ENCODE measurements around the gene SLC35B2. TPM values are rescaled to one million over a fixed set of nuclear protein-coding genes. Genes with fewer than 3 reads are reported as not detected.

Gene SLC35B2
- total RNA-seq, 2 experiments from 2014 or later = 31.6 to 32.8 TPM

- Mint-ChIP-seq H3K27ac (peak overlapping the region; percentile 6), H3K36me3 (ENCODE audit: low read depth) (peaks cover 78% of the 10 kb centered on the region), H3K27me3 (ENCODE audit: low read depth) (no peaks in the 10 kb centered on the region), H3K4me1 (ENCODE audit: low read depth) (peaks cover 68% of the 10 kb centered on the region), H3K4me3 (peak overlapping the region; percentile 98), H3K9me3 (ENCODE audit: insufficient read depth) (no peaks in the 10 kb centered on the region)
- CTCF ChIA-PET = no interaction called here
- DNase-seq (no peak), ATAC-seq (no peak)
- POLR2A ChIA-PET = interaction anchor here (1.3 kb wide), 1 partner anchor 12 kb away, joined by 4 read pairs; no protein-coding TSS in a partner anchor
Observed at GRCh38 chr6:44250067-44250717, 7.1 kb downstream of the SLC35B2 start.

GRCh38 chr6:44249082-44249748 is 8.1 kb downstream of the SLC35B2 start:
- ChIA-PET CTCF (interaction anchor here (8.1 kb wide), 1 partner anchor 6 kb away, joined by 75 read pairs; the partner anchor contains the start of gene SLC35B2), POLR2A (interaction anchor here (0.8 kb wide), 1 partner anchor 13 kb away, joined by 3 read pairs; no protein-coding TSS in a partner anchor)
- Mint-ChIP-seq H3K27ac (peak overlapping the region; percentile 99), H3K4me1 (ENCODE audit: low read depth) (peaks cover 62% of the 10 kb centered on the region), H3K27me3 (ENCODE audit: low read depth) (no peaks in the 10 kb centered on the region), H3K36me3 (ENCODE audit: low read depth) (peaks cover 70% of the 10 kb centered on the region), H3K9me3 (ENCODE audit: insufficient read depth) (no peaks in the 10 kb centered on the region), H3K4me3 (peak overlapping the region; percentile 98)
- no peak for DNase-seq
- no peak for ATAC-seq

GRCh38 chr6:44248579-44248978 is 8.7 kb downstream of the SLC35B2 start:
- ATAC-seq (no peak), DNase-seq (no peak)
- Mint-ChIP-seq H3K36me3 (ENCODE audit: low read depth) (peaks cover 64% of the 10 kb centered on the region), H3K27me3 (ENCODE audit: low read depth) (no peaks in the 10 kb centered on the region), H3K9me3 (ENCODE audit: insufficient read depth) (no peaks in the 10 kb centered on the region), H3K4me1 (ENCODE audit: low read depth) (peaks cover 57% of the 10 kb centered on the region), H3K27ac (peak overlapping the region; percentile 99), H3K4me3 (peak overlapping the region; percentile 98)
- CTCF ChIA-PET = interaction anchor here (2.3 to 8.1 kb wide), 2 partner anchors 6 to 20 kb away, joined by 9 to 75 read pairs; partner anchors contain the start of gene SLC35B2
- POLR2A ChIA-PET = interaction anchor here (1.1 to 4.4 kb wide), 5 partner anchors 7 to 120 kb away, joined by 3 to 104 read pairs (median 54); partner anchors contain the start of genes NFKBIE and SLC35B2

GRCh38 chr6:44247338-44248302 is 9.7 kb downstream of the SLC35B2 start:
- no peaks in the 10 kb centered on the region for H3K27me3 Mint-ChIP-seq (ENCODE audit: low read depth)
- POLR2A ChIA-PET = interaction anchor here (0.5 to 4.4 kb wide), 26 partner anchors 8 to 1318 kb away, joined by 3 to 104 read pairs (median 4); partner anchors contain the start of genes CDC5L, CNPY3, GTPBP2 and NFKBIE

GRCh38 chr6:44246663-44247337 is 10.5 kb downstream of the SLC35B2 start, which contains the start of gene HSP90AB1:
TSS of gene HSP90AB1 (plus strand) at chr6:44247101. CDS start at chr6:44248630, 1,529 bp downstream.
- DNase-seq (peak; percentile 97), ATAC-seq (peak; percentile 80)
- Mint-ChIP-seq H3K4me3 (peak within 1 kb of the TSS; percentile 98), H3K9me3 (ENCODE audit: insufficient read depth) (no peaks in the 10 kb centered on the region), H3K36me3 (ENCODE audit: low read depth) (peaks cover 48% of the 10 kb centered on the region), H3K27me3 (ENCODE audit: low read depth) (no peaks in the 10 kb centered on the region), H3K27ac (peak within 1 kb of the TSS; percentile 99), H3K4me1 (ENCODE audit: low read depth) (peaks cover 44% of the 10 kb centered on the region)
- ChIA-PET CTCF (interaction anchor here (1.3 to 8.1 kb wide), 10 partner anchors 8 to 74 kb away, joined by 3 to 75 read pairs (median 8); partner anchors contain the start of gene SLC35B2), POLR2A (interaction anchor here (0.5 to 4.4 kb wide), 26 partner anchors 9 to 1318 kb away, joined by 3 to 104 read pairs (median 4); partner anchors contain the start of genes AARS2, CDC5L, CNPY3 and GTPBP2)

More at GRCh38 chr6:44247338-44248302, 9.7 kb downstream of the SLC35B2 start:
- peak; percentile 43 for ATAC-seq
- Mint-ChIP-seq H3K36me3 (ENCODE audit: low read depth) (peaks cover 55% of the 10 kb centered on the region), H3K4me3 (peak overlapping the region; percentile 98), H3K4me1 (ENCODE audit: low read depth) (peaks cover 49% of the 10 kb centered on the region), H3K27ac (peak overlapping the region; percentile 99), H3K9me3 (ENCODE audit: insufficient read depth) (no peaks in the 10 kb centered on the region)
- CTCF ChIA-PET = interaction anchor here (1.3 to 8.1 kb wide), 9 partner anchors 7 to 75 kb away, joined by 3 to 75 read pairs (median 8); partner anchors contain the start of gene SLC35B2
- peak; percentile 87 for DNase-seq

- Mint-ChIP-seq H3K4me1 (ENCODE audit: low read depth) (peaks cover 38% of the 10 kb centered on the region), H3K4me3 (peak overlapping the region; percentile 98), H3K36me3 (ENCODE audit: low read depth) (peaks cover 41% of the 10 kb centered on the region), H3K27me3 (ENCODE audit: low read depth) (no peaks in the 10 kb centered on the region), H3K27ac (peak overlapping the region; percentile 99), H3K9me3 (ENCODE audit: insufficient read depth) (no peaks in the 10 kb centered on the region)
- DNase-seq (peak; percentile 86), ATAC-seq (peak; percentile 38)
- POLR2A ChIA-PET = interaction anchor here (0.5 to 4.4 kb wide), 26 partner anchors 10 to 1317 kb away, joined by 3 to 104 read pairs (median 4); partner anchors contain the start of genes AARS2, CDC5L, CNPY3 and GTPBP2
- CTCF ChIA-PET = interaction anchor here (0.7 to 8.1 kb wide), 17 partner anchors 9 to 113 kb away, joined by 3 to 75 read pairs (median 5); partner anchors contain the start of genes SLC29A1 and SLC35B2
Observed at GRCh38 chr6:44245912-44246662, 11.2 kb downstream of the SLC35B2 start.

- ATAC-seq (no peak), DNase-seq (no peak)
- H3K27me3 Mint-ChIP-seq (ENCODE audit: low read depth) = no peaks in the 10 kb centered on the region
- peak overlapping the region; percentile 99 for H3K27ac Mint-ChIP-seq
- ChIA-PET CTCF (interaction anchor here (0.7 to 8.1 kb wide), 13 partner anchors 8 to 113 kb away, joined by 3 to 75 read pairs (median 4); partner anchors contain the start of genes SLC29A1 and SLC35B2), POLR2A (interaction anchor here (0.6 to 4.4 kb wide), 6 partner anchors 9 to 59 kb away, joined by 3 to 104 read pairs (median 46); partner anchors contain the start of genes NFKBIE, SLC29A1 and SLC35B2)
- peaks cover 34% of the 10 kb centered on the region for H3K36me3 Mint-ChIP-seq (ENCODE audit: low read depth)
- peaks cover 33% of the 10 kb centered on the region for H3K4me1 Mint-ChIP-seq (ENCODE audit: low read depth)
- H3K9me3 Mint-ChIP-seq (ENCODE audit: insufficient read depth) = no peaks in the 10 kb centered on the region
- H3K4me3 Mint-ChIP-seq = peak overlapping the region; percentile 98
Observed at GRCh38 chr6:44245391-44245911, 11.9 kb downstream of the SLC35B2 start.

GRCh38 chr6:44243345-44243744 is 14.0 kb downstream of the SLC35B2 start:
- ATAC-seq = no peak
- ChIA-PET CTCF (interaction anchor here (4.0 to 8.1 kb wide), 2 partner anchors 9 to 11 kb away, joined by 17 to 75 read pairs; partner anchors contain the start of gene SLC35B2), POLR2A (interaction anchor here (0.8 kb wide), 1 partner anchor 13 kb away, joined by 4 read pairs; the partner anchor contains the start of gene SLC35B2)
- H3K27me3 Mint-ChIP-seq (ENCODE audit: low read depth) = no peaks in the 10 kb centered on the region
- peaks cover 15% of the 10 kb centered on the region for H3K4me1 Mint-ChIP-seq (ENCODE audit: low read depth)
- H3K27ac Mint-ChIP-seq = no peak overlapping the region
- H3K4me3 Mint-ChIP-seq = no peak overlapping the region
- H3K36me3 Mint-ChIP-seq (ENCODE audit: low read depth) = peaks cover 13% of the 10 kb centered on the region
- DNase-seq = no peak
- H3K9me3 Mint-ChIP-seq (ENCODE audit: insufficient read depth) = no peaks in the 10 kb centered on the region

GRCh38 chr6:44238687-44239350 is 18.5 kb downstream of the SLC35B2 start:
- no peaks in the 10 kb centered on the region for H3K9me3 Mint-ChIP-seq (ENCODE audit: insufficient read depth)
- H3K27ac Mint-ChIP-seq = peak overlapping the region; percentile 36
- ChIA-PET CTCF (interaction anchor here (0.6 to 2.8 kb wide), 4 partner anchors 14 to 66 kb away, joined by 6 to 36 read pairs (median 9); partner anchors contain the start of gene SLC35B2), POLR2A (interaction anchor here (0.6 to 5.6 kb wide), 4 partner anchors 8 to 33 kb away, joined by 3 to 54 read pairs (median 4); partner anchors contain the start of genes HSP90AB1 and SLC35B2)
- H3K4me1 Mint-ChIP-seq (ENCODE audit: low read depth) = peaks cover 23% of the 10 kb centered on the region
- ATAC-seq (no peak), DNase-seq (no peak)
- peak overlapping the region; percentile 80 for H3K4me3 Mint-ChIP-seq
- H3K36me3 Mint-ChIP-seq (ENCODE audit: low read depth) = peaks cover 6% of the 10 kb centered on the region
- H3K27me3 Mint-ChIP-seq (ENCODE audit: low read depth) = no peaks in the 10 kb centered on the region
